Subcutaneous adipose tissue (tissue), 4 donors: ENCODE results near the gene RBM8A. TPM values are rescaled to one million over a fixed set of nuclear protein-coding genes. Genes with fewer than 3 reads are reported as not detected.

Source experiments
- CTCF ChIP-seq: fragments of 450-650 bp; IDR thresholded peaks from one replicate; pipeline ENCODE4 v1.5.1; 2016; ENCODE audit warnings: low read depth, mild to moderate bottlenecking, control low read depth, antibody characterized with exemption, moderate library complexity
- total RNA-seq, 4 donors: library from RNA; depleted of rRNA; stranded (reverse); fragments of >200 nt; gene quantifications; one replicate each; pipeline ENCODE4 v1.1.0, GENCODE V29; 2016

The RBM8A gene
- total RNA-seq, 4 donors from 2014 or later = 104 to 115 (median 107) TPM

- TF ChIP-seq CTCF = no peak
These were observed 35.4 kb downstream of the RBM8A start for GRCh38 chr1:145891587-145892485.

GRCh38 chr1:145891143-145891542, 36.1 kb downstream of the RBM8A start:
- no peak for TF ChIP-seq CTCF

GRCh38 chr1:145889722-145890121, 37.6 kb downstream of the RBM8A start:
- TF ChIP-seq CTCF = no peak

- TF ChIP-seq CTCF = no peak
These were observed 39.7 kb downstream of the RBM8A start for GRCh38 chr1:145887631-145888030.

- no peak for TF ChIP-seq CTCF
These were observed 40.5 kb downstream of the RBM8A start for GRCh38 chr1:145886816-145887215.

- TF ChIP-seq CTCF = no peak
These were observed 40.9 kb downstream of the RBM8A start for GRCh38 chr1:145886390-145886789.

GRCh38 chr1:145885738-145886287, 41.5 kb downstream of the RBM8A start, which contains the start of gene ANKRD35:
Gene ANKRD35 (minus strand): TSS chr1:145885866. CDS start chr1:145885758, 108 bp downstream.
- TF ChIP-seq CTCF = no peak
